Limb (tissue), 2 donors: ENCODE data around the gene HHEX.
"Not testable (repeated sequence)": the region's sequence is repeated elsewhere in the genome, so short reads cannot be mapped to it uniquely, and the experiment has no call there.

ENCODE experiments used
- DNase-seq, 2 donors: peaks; one replicate each; pipeline ENCODE4 v3.0.0-alpha.2; 2016; ENCODE audit errors: extremely low spot score in 2 of 2

The HHEX gene

DNA sequence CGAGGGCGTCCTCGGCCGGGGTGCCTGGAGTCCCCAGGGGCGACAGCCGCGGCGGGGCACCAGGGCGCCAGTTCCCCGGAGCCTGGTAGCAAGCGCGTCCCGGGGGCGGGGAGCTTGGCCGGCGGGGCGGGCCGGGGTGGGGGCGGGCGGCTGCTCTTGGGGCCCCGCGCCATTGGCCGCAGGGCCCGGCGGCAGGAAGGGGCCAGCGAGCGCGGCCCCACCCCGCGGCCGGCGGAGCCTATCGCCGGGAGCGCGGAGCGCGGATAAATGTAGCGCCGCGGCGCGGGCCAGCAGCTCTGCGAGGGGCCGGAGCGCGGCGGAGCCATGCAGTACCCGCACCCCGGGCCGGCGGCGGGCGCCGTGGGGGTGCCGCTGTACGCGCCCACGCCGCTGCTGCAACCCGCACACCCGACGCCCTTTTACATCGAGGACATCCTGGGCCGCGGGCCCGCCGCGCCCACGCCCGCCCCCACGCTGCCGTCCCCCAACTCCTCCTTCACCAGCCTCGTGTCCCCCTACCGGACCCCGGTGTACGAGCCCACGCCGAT, at the start of gene HHEX:
Gene HHEX (plus strand): TSS at position 293 of the 548 bp plus-strand sequence. CDS start 32 bp downstream, at position 325.
- peak in 1 of 2 donors; percentile 53 for DNase-seq

DNA sequence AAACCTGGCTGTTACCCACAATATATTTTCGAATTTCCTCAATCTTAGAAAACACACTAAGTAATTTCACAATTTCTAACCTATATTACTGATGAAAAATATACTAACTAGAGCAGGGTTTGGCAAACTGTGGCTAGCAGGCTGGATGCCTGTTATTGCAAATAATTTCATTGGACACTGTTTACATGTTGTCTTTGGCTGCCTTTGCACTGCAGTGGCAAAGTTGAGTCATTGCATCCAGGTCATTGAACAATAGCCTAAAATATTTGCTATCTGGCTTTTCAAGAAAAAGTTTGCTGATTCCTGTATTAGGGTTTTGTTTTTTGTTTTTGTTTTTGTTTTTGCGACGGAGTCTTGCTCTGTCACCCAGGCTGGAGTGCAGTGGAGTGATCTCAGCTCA, 49.6 kb upstream of the HHEX start:
- no peak for DNase-seq

- DNase-seq = no peak
Measured at GRCh38 chr10:92641492-92641891, 48.3 kb upstream of the HHEX start.

DNA sequence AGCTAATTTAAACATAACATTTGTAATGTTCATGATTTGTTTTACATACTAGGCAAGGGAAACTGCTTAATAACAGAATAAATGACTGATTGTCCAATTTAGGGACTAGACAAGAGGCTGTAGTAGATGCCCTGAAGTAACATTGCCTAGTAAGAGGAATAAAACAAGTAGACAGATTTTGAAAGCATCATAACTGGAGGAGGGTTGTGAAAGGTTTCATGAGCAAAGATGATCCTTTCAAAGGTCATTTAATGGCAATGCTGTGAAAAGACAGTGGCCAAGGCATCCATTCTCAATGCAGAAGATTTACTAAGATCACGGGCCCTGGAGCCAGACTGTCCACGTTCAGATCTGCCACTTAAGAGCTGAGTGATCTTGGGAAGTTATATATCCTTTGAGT, 44.8 kb upstream of the HHEX start:
- DNase-seq = no peak

GRCh38 chr10:92650864-92651263, 38.9 kb upstream of the HHEX start:
- DNase-seq = not testable (repeated sequence)

- DNase-seq = no peak
Measured at GRCh38 chr10:92655426-92655825, 34.3 kb upstream of the HHEX start.

- no peak for DNase-seq
Measured at GRCh38 chr10:92656266-92656961, 33.3 kb upstream of the HHEX start.

GRCh38 chr10:92657024-92657423, 32.7 kb upstream of the HHEX start:
- DNase-seq = no peak

DNA sequence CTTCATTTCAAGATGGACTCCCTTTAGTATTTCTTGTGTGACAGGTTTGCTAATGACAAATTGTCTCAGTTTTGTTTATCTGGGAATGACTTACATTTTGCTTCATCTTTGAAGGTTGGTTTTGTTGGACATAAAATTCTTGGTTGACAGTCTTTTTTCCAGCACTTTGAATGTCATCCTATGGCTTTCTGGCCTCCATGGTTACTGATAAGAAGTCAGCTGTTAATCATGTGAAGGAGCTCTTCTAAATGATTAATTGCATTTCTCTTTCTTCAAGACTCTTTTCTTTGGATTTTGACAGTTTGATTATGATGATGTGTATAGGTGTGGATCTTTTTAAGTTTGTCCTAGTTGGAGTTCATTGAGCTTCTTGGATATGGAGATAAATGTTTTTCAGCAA, 26.9 kb upstream of the HHEX start:
- no peak for DNase-seq

- DNase-seq = no peak
Measured at GRCh38 chr10:92664322-92664721, 25.4 kb upstream of the HHEX start.

- no peak for DNase-seq
Measured at GRCh38 chr10:92667078-92667477, 22.7 kb upstream of the HHEX start.

DNA sequence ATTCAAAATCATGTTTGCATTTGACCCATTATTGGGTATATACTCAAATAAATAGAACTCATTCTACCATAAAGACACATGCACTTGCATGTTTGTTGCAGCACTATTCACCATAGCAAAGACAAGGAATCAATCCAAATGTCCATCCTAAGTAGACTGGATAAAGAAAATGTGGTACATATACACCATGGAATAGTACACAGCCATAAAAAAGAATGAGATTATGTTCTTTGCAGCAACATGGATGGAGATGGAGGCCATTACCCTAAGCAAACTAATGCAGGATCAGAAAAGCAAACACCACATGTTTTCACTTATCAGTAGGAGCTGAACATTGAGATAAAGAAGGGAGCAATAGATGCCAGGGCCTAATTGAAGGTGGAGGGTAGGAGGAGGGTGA, 12.0 kb upstream of the HHEX start:
- DNase-seq = no peak

DNA sequence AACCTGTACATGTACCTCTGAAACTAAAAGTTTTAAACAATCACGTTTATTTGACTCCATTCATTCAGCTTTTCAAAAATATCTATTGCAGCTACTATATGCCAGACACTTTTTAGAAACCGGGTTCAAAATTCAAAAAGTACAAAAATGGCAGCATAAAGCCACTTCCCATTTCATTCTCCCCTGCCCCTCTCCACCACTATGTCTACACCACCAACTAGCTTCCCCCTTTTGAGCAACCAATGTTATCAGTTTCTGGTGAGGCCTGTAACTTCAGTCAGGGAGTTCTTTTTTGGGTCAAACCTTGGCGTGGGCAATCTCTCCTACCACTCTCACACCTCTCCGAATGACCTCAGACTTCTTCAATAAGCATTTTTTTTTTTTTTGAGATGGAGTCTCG, 11.5 kb upstream of the HHEX start:
- no peak for DNase-seq

GRCh38 chr10:92681306-92681834, 8.4 kb upstream of the HHEX start:
- DNase-seq = no peak

- DNase-seq = no peak
Measured at GRCh38 chr10:92688573-92688926, 1.2 kb upstream of the HHEX start.

- DNase-seq = peak in 1 of 2 donors; percentile 56
Measured at GRCh38 chr10:92688927-92689662, 660 bp upstream of the HHEX start.

- DNase-seq = peak in 1 of 2 donors; percentile 64
Measured at GRCh38 chr10:92690211-92690914, 608 bp downstream of the HHEX start.

DNA sequence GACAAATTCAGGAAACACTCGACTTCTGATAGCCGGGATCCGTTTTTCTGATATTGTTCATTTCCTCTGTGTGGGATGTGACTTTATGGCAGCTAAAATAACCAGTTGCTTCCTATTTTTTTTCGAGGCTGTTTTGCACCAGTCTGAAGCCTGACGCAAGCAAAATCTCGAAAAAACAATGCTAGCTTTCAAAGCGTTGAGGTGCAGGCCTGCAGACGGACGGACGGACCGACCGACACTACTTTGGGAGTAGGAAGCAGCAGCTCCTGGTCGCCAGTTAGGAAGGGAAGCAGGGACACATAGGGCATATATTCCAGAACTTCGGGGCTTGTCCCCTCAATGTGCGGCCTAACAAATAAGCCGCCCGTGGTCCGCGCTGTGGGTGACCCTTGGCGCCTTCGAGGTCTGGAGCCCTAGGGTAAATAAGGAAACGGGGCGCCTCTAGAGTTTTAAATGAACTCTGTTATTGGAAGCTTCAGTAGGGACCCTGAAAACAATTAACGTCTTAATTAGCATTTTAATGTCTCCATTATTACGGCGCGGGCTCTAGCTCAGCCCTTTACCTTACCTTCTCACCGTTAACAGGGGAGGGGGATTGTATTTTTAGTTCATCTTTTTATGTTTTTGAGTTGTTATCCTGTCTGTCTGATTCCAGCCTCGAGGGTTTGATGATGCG, 1.3 kb downstream of the HHEX start:
- peak in 1 of 2 donors; percentile 36 for DNase-seq

DNA sequence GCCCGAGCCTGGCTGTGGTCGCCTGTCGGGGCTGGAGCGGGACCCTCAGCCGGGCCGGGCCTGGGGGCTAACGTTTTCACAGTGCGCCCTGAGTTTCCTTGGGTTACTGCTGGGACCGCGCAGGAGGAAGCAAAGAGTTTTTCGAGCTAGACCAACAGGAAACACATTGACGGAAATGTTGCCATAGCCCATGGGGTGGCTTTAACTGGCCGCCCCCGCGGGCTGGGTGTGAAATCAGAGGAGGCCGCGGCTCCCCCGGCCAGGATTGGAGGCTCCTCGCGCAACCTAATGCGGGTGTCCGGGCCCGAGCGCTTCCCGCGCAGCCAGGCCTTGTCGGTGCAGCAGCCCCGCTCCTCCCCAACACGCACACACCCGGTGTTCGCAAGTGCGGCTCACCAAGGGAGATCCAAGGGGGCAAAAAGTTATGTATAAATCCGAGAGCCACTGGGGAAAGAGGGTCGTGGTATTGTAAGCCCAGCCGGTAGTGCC, 1.9 kb downstream of the HHEX start:
- peak in 1 of 2 donors; percentile 51 for DNase-seq

DNA sequence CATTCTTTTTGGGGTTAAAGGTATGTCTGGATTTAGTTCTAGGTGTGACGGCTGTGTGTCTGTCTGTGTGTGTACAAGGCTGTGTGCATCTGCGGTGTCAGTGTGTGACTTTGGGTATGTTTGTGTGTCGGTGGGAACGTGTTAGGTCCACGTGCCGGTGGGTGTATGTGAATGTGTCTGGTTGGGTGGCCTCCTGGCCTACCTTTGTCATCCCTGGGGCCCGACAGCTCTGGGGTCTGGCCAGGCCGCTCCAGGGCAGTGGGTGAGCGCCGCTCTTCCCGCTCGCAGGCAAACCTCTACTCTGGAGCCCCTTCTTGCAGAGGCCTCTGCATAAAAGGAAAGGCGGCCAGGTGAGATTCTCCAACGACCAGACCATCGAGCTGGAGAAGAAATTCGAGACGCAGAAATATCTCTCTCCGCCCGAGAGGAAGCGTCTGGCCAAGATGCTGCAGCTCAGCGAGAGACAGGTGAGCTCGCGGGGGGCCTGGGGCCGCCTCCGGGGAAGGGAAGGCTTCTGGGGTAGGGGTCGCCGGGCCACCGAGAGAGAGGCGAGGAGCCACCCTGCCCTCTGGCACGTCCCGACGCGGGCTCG, 2.4 kb downstream of the HHEX start:
- peak in 1 of 2 donors; percentile 39 for DNase-seq
